ENCODE measurements around the gene FHIT.

- TF ChIP-seq CTCF (conservative IDR thresholded peaks at IDR 0.05) (no peak), EZH2 (IDR thresholded peaks at IDR 0.05; ENCODE audit: low read depth) (no peak)
Observed at GRCh38 chr3:59865351-59865750, 1385.9 kb downstream of the FHIT start.

All from PC-9 (cell line).